GM19099 (cell line): ENCODE data around the gene IGSF6.

Source experiments
- POLR2A ChIP-seq: IDR thresholded peaks from 3 replicates; pipeline ENCODE4 v1.6.1; 2011; ENCODE audit warnings: low read depth; ENCODE audit not compliant: insufficient read length; ENCODE audit errors: extremely low read depth

The IGSF6 gene

GRCh38 chr16:21637032-21637968, 15.1 kb downstream of the IGSF6 start:
- no peak for TF ChIP-seq POLR2A

GRCh38 chr16:21634216-21634615, 18.2 kb downstream of the IGSF6 start:
- TF ChIP-seq POLR2A = no peak

GRCh38 chr16:21628772-21629171, 23.6 kb downstream of the IGSF6 start:
- TF ChIP-seq POLR2A = no peak

GRCh38 chr16:21628121-21628726, 24.2 kb downstream of the IGSF6 start:
- no peak for TF ChIP-seq POLR2A

- no peak for TF ChIP-seq POLR2A
Measured at GRCh38 chr16:21626659-21627277, 25.6 kb downstream of the IGSF6 start.

- no peak for TF ChIP-seq POLR2A
Measured at GRCh38 chr16:21625026-21625425, 27.4 kb downstream of the IGSF6 start.

- TF ChIP-seq POLR2A = no peak
Measured at GRCh38 chr16:21622545-21622944, 29.9 kb downstream of the IGSF6 start.

- no peak for TF ChIP-seq POLR2A
Measured at GRCh38 chr16:21620592-21620991, 31.8 kb downstream of the IGSF6 start.

- TF ChIP-seq POLR2A = no peak
Measured at GRCh38 chr16:21619765-21620425, 32.5 kb downstream of the IGSF6 start.

- no peak for TF ChIP-seq POLR2A
Measured at GRCh38 chr16:21618281-21618680, 34.1 kb downstream of the IGSF6 start.

- TF ChIP-seq POLR2A = no peak
Measured at GRCh38 chr16:21617607-21618006, 34.8 kb downstream of the IGSF6 start.

- no peak for TF ChIP-seq POLR2A
Measured at GRCh38 chr16:21614896-21615295, 37.5 kb downstream of the IGSF6 start.

- TF ChIP-seq POLR2A = no peak
Measured at GRCh38 chr16:21613781-21614180, 38.6 kb downstream of the IGSF6 start.

GRCh38 chr16:21613361-21613760, 39.0 kb downstream of the IGSF6 start:
- TF ChIP-seq POLR2A = no peak
